GM18505 (cell line): ENCODE measurements around the gene ALOX12.
A peak's percentile ranks its signal among the peaks of the same experiment; 100 is the strongest.

ENCODE experiments used
- ATAC-seq: cut with Tn5 transposase; IDR thresholded peaks from one replicate; pipeline ENCODE4 v1.9.1; 2021; ENCODE audit not compliant: unreplicated experiment
- POLR2A ChIP-seq: IDR thresholded peaks from 4 replicates; pipeline ENCODE4 v1.6.1; 2011; ENCODE audit warnings: borderline replicate concordance; ENCODE audit not compliant: insufficient read depth, insufficient read length; ENCODE audit errors: extremely low read depth

ALOX12 gene

GRCh38 chr17:7014261-7014994, 18.6 kb downstream of the ALOX12 start:
- TF ChIP-seq POLR2A, result peak; percentile 92
- peak; percentile 77 for ATAC-seq

GRCh38 chr17:7014995-7015958, 19.4 kb downstream of the ALOX12 start:
- ATAC-seq, result peak; percentile 15
- peak; percentile 81 for TF ChIP-seq POLR2A

- no peak for ATAC-seq
- TF ChIP-seq POLR2A, result no peak
Observed at GRCh38 chr17:7016418-7016817, 20.6 kb downstream of the ALOX12 start.

GRCh38 chr17:7016886-7017826, 21.3 kb downstream of the ALOX12 start:
- no peak for TF ChIP-seq POLR2A
- no peak for ATAC-seq

- TF ChIP-seq POLR2A, result no peak
- no peak for ATAC-seq
Observed at GRCh38 chr17:7017827-7018200, 22.0 kb downstream of the ALOX12 start.

- no peak for TF ChIP-seq POLR2A
- no peak for ATAC-seq
Observed at GRCh38 chr17:7018331-7018964, 22.6 kb downstream of the ALOX12 start.

- no peak for TF ChIP-seq POLR2A
- ATAC-seq, result no peak
Observed at GRCh38 chr17:7019367-7019766, 23.5 kb downstream of the ALOX12 start.

- ATAC-seq, result no peak
- TF ChIP-seq POLR2A, result no peak
Observed at GRCh38 chr17:7019839-7020519, 24.1 kb downstream of the ALOX12 start.

GRCh38 chr17:7020894-7021664, 25.2 kb downstream of the ALOX12 start:
- TF ChIP-seq POLR2A, result no peak
- no peak for ATAC-seq

GRCh38 chr17:7021993-7022778, 26.3 kb downstream of the ALOX12 start:
- peak; percentile 63 for ATAC-seq
- peak; percentile 46 for TF ChIP-seq POLR2A

- no peak for TF ChIP-seq POLR2A
- ATAC-seq, result no peak
Observed at GRCh38 chr17:7022781-7023571, 27.1 kb downstream of the ALOX12 start, which contains the start of gene BCL6B. BCL6B (plus strand) TSS chr17:7023050; CDS start chr17:7023672, 622 bp downstream.
